ENCODE measurements around the gene ENG. TPM values are rescaled to one million over a fixed set of nuclear protein-coding genes. Genes with fewer than 3 reads are reported as not detected.
A peak's percentile ranks its signal among the peaks of the same experiment; 100 is the strongest.
"Not testable (repeated sequence)": the region's sequence is repeated elsewhere in the genome, so short reads cannot be mapped to it uniquely, and the experiment has no call there.

Gene ENG
- total RNA-seq, 1 donor from 2014 or later = 0.82 TPM

DNA sequence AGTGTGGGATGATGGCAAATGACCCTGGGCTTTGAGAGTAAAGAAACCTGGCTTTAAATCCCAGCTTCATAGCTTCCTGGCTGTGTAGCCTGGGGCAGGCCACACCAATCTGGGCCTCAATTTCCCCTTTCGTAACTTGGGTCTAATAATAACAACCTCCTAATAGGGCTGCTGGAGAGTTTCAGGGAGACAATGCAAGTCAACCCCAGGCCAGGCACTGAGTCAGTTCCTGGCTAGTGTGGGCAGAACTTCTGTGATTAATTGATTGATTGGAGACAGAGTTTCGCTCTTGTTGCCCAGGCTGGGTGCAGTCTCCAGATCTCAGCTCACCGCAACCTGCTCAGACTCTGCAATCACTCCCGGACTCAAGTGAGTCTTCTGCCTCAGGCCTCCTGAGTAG, 72.7 kb downstream of the ENG start:
- no peak for FAIRE-seq
- DNase-seq (ENCODE audit: low spot score in 2 of 2) = no peak

GRCh38 chr9:127780909-127781308, 73.5 kb downstream of the ENG start:
- FAIRE-seq; DNase-seq (ENCODE audit: low spot score in 2 of 2): not testable (repeated sequence)

- DNase-seq (ENCODE audit: low spot score in 2 of 2) (no peak), FAIRE-seq (no peak)
Measured at GRCh38 chr9:127780126-127780885, 74.2 kb downstream of the ENG start.

- DNase-seq (ENCODE audit: low spot score in 2 of 2) (no peak), FAIRE-seq (no peak)
Measured at GRCh38 chr9:127779136-127779981, 75.1 kb downstream of the ENG start.

- FAIRE-seq (no peak), DNase-seq (ENCODE audit: low spot score in 2 of 2) (no peak)
Measured at GRCh38 chr9:127778280-127779135, 76.0 kb downstream of the ENG start, which contains the start of gene SH2D3C. Gene SH2D3C (minus strand): TSS chr9:127778666. CDS start chr9:127778627, 39 bp downstream.

- FAIRE-seq (no peak), DNase-seq (ENCODE audit: low spot score in 2 of 2) (no peak)
Measured at GRCh38 chr9:127777368-127777980, 77.0 kb downstream of the ENG start.

GRCh38 chr9:127776924-127777289, 77.6 kb downstream of the ENG start:
- DNase-seq (ENCODE audit: low spot score in 2 of 2) (no peak), FAIRE-seq (no peak)

DNA sequence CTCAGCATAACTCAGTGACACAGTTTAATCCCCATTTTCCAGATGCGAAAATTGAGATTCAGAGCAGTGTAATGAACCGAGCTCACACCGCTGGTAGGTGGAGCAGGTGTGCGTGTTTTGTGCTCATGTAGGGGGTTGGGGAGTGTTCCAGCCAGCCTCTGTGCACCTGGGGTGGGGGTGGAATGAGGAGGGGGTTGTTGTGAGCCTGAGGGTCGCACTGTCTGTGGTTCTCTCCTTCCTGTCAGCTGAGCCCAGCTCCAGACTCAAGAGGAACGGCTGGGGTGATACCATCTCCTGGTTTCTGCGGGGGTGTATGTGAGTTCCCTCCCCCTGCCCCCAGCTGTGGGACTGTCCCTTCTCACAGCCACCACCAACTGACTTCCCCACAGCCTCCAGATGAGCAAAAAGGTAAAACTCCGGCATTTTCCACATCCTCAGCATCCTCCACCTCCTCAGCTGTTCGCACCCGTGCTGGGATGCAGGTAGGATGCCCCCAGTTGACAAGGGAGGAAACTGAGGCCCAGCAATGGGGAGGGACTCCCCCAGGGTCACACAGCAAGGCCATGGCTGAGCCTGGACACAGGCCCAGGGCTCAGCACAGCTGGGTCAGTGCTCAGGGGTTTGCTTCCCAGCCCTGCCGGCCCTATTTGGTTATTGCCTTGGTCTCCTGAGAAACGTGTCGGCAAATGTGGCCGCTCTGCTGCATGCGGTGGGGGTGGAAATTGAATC, 78.1 kb downstream of the ENG start:
- no peak for FAIRE-seq
- DNase-seq (ENCODE audit: low spot score in 2 of 2) = no peak

GRCh38 chr9:127773981-127774380, 80.5 kb downstream of the ENG start:
- no peak for DNase-seq (ENCODE audit: low spot score in 2 of 2)
- FAIRE-seq = no peak

DNA sequence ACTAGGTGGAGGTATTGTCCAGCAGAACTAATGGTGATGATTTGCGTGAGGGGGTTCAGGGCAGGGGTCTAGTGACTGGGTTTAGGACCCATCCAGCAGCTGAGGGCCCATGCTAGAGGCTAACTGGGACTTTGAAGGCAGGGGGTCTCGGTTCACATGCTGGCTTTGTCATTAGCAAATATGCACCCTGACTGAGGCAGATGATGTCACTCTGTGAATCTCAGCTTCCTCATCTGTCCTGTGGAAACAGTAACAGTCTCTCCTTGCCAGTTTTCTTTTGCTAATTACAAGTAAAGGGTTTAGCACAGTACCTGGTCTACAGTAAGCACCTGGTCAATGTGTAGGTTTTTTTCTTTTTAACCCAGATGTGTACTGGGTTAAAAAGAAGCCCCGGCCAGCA, 81.2 kb downstream of the ENG start:
- DNase-seq (ENCODE audit: low spot score in 2 of 2) = no peak
- no peak for FAIRE-seq

- FAIRE-seq (no peak), DNase-seq (ENCODE audit: low spot score in 2 of 2) (no peak)
Measured at GRCh38 chr9:127772603-127773002, 81.9 kb downstream of the ENG start.

DNA sequence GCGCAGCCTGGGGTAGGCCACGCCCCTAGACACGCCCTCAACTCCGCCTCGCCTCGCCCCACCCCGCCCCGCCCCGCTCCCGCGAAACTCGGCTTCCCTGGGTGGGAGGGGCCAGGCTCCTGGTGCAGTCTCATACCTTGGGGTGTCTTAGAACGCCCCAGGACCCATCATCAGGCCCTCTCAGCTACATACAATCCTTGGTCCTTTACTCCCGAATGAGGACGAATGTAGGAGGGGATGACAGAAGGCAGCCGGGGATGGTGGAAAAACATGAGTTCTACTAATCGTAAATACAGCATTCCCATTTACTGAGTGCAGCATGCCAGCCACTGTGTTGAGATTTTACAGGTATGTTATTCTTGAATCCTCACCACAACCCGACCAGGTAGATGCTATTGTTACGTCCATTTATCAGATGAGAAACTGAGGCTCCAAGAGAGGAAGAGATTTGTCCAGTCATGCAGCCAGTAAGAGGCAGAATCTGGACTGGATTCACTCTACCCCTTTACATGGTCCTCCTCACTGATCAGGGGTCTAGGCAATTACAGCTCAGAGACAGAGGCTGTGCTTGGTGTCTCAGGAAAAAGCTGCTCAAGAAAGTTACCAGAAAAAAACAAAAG, 82.8 kb downstream of the ENG start:
- FAIRE-seq (no peak), DNase-seq (ENCODE audit: low spot score in 2 of 2) (no peak)

GRCh38 chr9:127770905-127771569, 83.4 kb downstream of the ENG start:
- FAIRE-seq (no peak), DNase-seq (ENCODE audit: low spot score in 2 of 2) (peak; percentile 81 to 94)

- DNase-seq (ENCODE audit: low spot score in 2 of 2) (no peak), FAIRE-seq (no peak)
Measured at GRCh38 chr9:127770583-127770904, 83.9 kb downstream of the ENG start.

DNA sequence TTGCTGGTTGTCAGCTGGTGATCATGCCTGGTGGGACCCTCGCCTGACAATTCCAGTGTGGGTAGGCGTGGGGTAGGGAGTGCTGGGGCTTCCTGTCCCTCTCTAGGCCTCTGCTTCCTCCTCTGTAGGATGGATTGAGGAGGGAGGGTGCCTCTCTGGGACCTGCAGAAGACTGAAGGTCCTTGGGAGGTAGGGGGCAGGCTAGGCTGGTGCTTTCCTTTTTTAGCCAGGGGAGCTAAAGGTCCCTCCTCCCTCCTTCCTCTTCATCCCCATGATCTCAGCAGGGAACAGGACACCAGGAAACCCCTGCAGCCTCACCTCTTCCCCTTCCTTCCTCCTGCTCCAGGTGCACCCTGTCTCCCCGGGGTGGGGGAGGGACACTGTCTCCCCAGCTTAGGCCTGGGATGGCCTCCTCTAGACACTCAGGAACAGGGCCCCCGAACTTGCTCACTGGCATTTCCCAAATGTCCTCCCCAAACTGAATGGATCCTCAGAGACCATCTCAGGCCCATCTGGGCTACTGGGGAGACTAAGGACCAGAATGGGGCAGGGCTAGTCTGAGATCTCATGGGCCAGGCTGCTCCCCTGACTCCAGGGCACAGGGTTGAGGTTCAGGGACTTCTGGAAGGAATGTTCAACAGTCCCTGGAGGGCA, 84.4 kb downstream of the ENG start:
- DNase-seq (ENCODE audit: low spot score in 2 of 2) = no peak
- FAIRE-seq = no peak

- DNase-seq (ENCODE audit: low spot score in 2 of 2) (no peak), FAIRE-seq (no peak)
Measured at GRCh38 chr9:127769101-127769500, 85.4 kb downstream of the ENG start.

DNA sequence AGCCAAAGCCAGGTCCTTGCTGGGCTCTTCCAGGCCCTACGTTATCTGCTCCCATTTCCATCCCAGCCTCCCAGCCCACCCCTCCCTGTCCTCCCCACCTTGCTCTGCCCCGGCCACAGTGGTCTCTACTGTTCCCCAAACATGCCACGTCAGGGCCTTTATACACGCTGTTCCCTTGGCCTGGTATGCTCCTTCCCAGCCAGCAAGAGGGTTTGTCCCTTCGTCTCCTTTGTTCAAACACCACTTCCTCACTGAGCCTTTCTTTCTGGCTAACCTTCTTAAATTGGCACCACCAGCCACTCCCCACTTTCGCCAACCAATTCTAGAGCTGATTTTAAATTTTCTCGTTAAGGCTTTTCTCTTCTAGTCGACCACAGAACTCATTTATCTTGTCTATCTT, 85.8 kb downstream of the ENG start:
- FAIRE-seq (no peak), DNase-seq (ENCODE audit: low spot score in 2 of 2) (no peak)

- no peak for DNase-seq (ENCODE audit: low spot score in 2 of 2)
Measured at GRCh38 chr9:127767909-127768331, 86.5 kb downstream of the ENG start.

More at GRCh38 chr9:127767909-127768331, 86.5 kb downstream of the ENG start:
- FAIRE-seq = no peak
